PC-9 (cell line): ENCODE data around the gene CD93. TPM values are rescaled to one million over a fixed set of nuclear protein-coding genes. Genes with fewer than 3 reads are reported as not detected.

Experiments used
- BruUV-seq: library from RNA; stranded (reverse); fragments of 400-500 nt; replicated peaks from 2 replicates; lab custom pipeline; 2021; lab: Mats Ljungman, UMichigan
- CTCF ChIA-PET: fragments of 300-600 bp; sonication (Branson Sonifier 250); formaldehyde crosslinking; loops from one replicate; lab custom pipeline; 2022; ENCODE audit warnings: antibody characterized with exemption; lab: Charles Lee
- POLR2A ChIA-PET: fragments of 300-600 bp; sonication (Branson Sonifier 250); formaldehyde crosslinking; loops from one replicate; lab custom pipeline; 2022; ENCODE audit warnings: antibody characterized with exemption; ENCODE audit not compliant: unreplicated experiment; lab: Charles Lee
- DNase-seq, 2 experiments: peaks; one replicate each; pipeline versions ENCODE4 v3.0.0 to v3.0.0-alpha.2; 2015 to 2022; ENCODE audit warnings: mixed read lengths in 1 of 2
- H2AFZ ChIP-seq: fragments of 200-600 bp; sonication (generic); 2 replicates; pipeline ENCODE4 v1.8.1; 2017; ENCODE audit warnings: antibody characterized with exemption
- H3F3A ChIP-seq: fragments of 200-600 bp; sonication (generic); 2 replicates; pipeline ENCODE4 v1.8.1; 2017; ENCODE audit warnings: antibody characterized with exemption, mild to moderate bottlenecking, low read depth; ENCODE audit not compliant: insufficient read depth
- H3K27ac ChIP-seq: fragments of 200-600 bp; sonication (generic); 2 replicates; pipeline ENCODE4 v1.6.1; 2016; ENCODE audit warnings: mixed run types
- H3K27me3 ChIP-seq: fragments of 200-600 bp; sonication (generic); 2 replicates; pipeline ENCODE4 v1.6.1; 2016; ENCODE audit warnings: low read depth, mixed run types; ENCODE audit not compliant: insufficient read depth
- H3K36me3 ChIP-seq: fragments of 200-600 bp; sonication (generic); 2 replicates; pipeline ENCODE4 v1.6.1; 2016; ENCODE audit warnings: low read depth, mixed run types
- H3K4me1 ChIP-seq: fragments of 200-600 bp; sonication (generic); replicated peaks from 2 replicates; pipeline ENCODE4 v1.6.1; 2016; ENCODE audit warnings: mixed run types; ENCODE audit not compliant: insufficient read depth
- H3K4me2 ChIP-seq: fragments of 200-600 bp; sonication (generic); 2 replicates; pipeline ENCODE4 v1.6.1; 2017; ENCODE audit warnings: mixed run types
- H3K4me3 ChIP-seq: fragments of 200-600 bp; sonication (generic); 2 replicates; pipeline ENCODE4 v1.6.1; 2016; ENCODE audit warnings: mixed run types
- H3K79me2 ChIP-seq: fragments of 200-600 bp; sonication (generic); 2 replicates; pipeline ENCODE4 v1.6.1; 2017; ENCODE audit warnings: low read depth, mixed run types
- H3K9me2 ChIP-seq: fragments of 200-600 bp; sonication (generic); 2 replicates; pipeline ENCODE4 v1.8.1; 2017; ENCODE audit warnings: mild to moderate bottlenecking; ENCODE audit not compliant: insufficient read depth
- H3K9me3 ChIP-seq: fragments of 200-600 bp; sonication (generic); 2 replicates; pipeline ENCODE4 v1.8.1; 2016; ENCODE audit warnings: low read depth; ENCODE audit not compliant: insufficient read depth
- H4K20me1 ChIP-seq: fragments of 200-600 bp; sonication (generic); 2 replicates; pipeline ENCODE4 v1.8.1; 2017; ENCODE audit not compliant: insufficient read depth
- CTCF ChIP-seq: fragments of 200-600 bp; sonication (generic); conservative IDR thresholded peaks from 2 replicates; pipeline ENCODE4 v1.6.1; 2017; ENCODE audit warnings: mixed run types, antibody characterized with exemption, mild to moderate bottlenecking, moderate library complexity
- EZH2 ChIP-seq: fragments of 200-600 bp; sonication (generic); IDR thresholded peaks from 2 replicates; pipeline ENCODE4 v1.8.0; 2017; ENCODE audit warnings: antibody characterized with exemption, low read depth
- intact Hi-C: fragments of 100-400 bp; cut with micrococcal nuclease; formaldehyde crosslinking; loops from one replicate; pipeline ENCODE4 v1.10.0; 2022; ENCODE audit not compliant: unreplicated experiment
- total RNA-seq: library from RNA; stranded (reverse); gene quantifications from 2 replicates; pipeline ENCODE4 v1.2.3, GENCODE V29; 2021

Gene CD93
- total RNA-seq, 1 experiment from 2014 or later: 0.07 TPM

GRCh38 chr20:23033918-23034317, 52.2 kb downstream of the CD93 start:
- no peaks in the 10 kb centered on the region for H3K4me1 ChIP-seq
- no peaks in the 10 kb centered on the region for H3K36me3 ChIP-seq
- ChIA-PET CTCF (no interaction called here), POLR2A (no interaction called here)
- intact Hi-C loops: no loop called here
- H3K9me2 ChIP-seq: no peaks in the 10 kb centered on the region
- H4K20me1 ChIP-seq: no peaks in the 10 kb centered on the region
- H3F3A ChIP-seq: no peaks in the 10 kb centered on the region
- no peak overlapping the region for H3K4me3 ChIP-seq
- no peak overlapping the region for H3K27ac ChIP-seq
- TF ChIP-seq EZH2 (no peak), CTCF (no peak)
- no peak overlapping the region for H2AFZ ChIP-seq
- no TSS peak for BruUV-seq
- no peak overlapping the region for H3K4me2 ChIP-seq
- H3K27me3 ChIP-seq: peaks cover 7% of the 10 kb centered on the region; the same call in 1 of the 2 replicates
- H3K79me2 ChIP-seq: no peaks in the 10 kb centered on the region
- no peak for DNase-seq
- H3K9me3 ChIP-seq: no peaks in the 10 kb centered on the region

GRCh38 chr20:23032750-23033078, 53.4 kb downstream of the CD93 start:
- intact Hi-C loops: no loop called here
- ChIA-PET CTCF (no interaction called here), POLR2A (no interaction called here)
- Histone ChIP-seq H3K9me3 (no peaks in the 10 kb centered on the region), H3K27me3 (peaks cover 7% of the 10 kb centered on the region; the same call in 1 of the 2 replicates), H3K79me2 (no peaks in the 10 kb centered on the region), H3K4me2 (no peak overlapping the region), H3K4me3 (no peak overlapping the region), H3K4me1 (no peaks in the 10 kb centered on the region), H3K9me2 (no peaks in the 10 kb centered on the region), H3F3A (no peaks in the 10 kb centered on the region), H3K36me3 (no peaks in the 10 kb centered on the region), H2AFZ (no peak overlapping the region), H3K27ac (no peak overlapping the region), H4K20me1 (no peaks in the 10 kb centered on the region)
- no TSS peak for BruUV-seq
- DNase-seq: no peak
- TF ChIP-seq CTCF (no peak), EZH2 (no peak)

- Histone ChIP-seq H3K4me1 (no peaks in the 10 kb centered on the region), H4K20me1 (no peaks in the 10 kb centered on the region), H3K79me2 (no peaks in the 10 kb centered on the region), H3F3A (no peaks in the 10 kb centered on the region), H3K27me3 (peaks cover 12% of the 10 kb centered on the region; the same call in 1 of the 2 replicates), H3K4me3 (no peak overlapping the region), H3K4me2 (no peak overlapping the region), H3K9me3 (no peaks in the 10 kb centered on the region), H3K9me2 (no peaks in the 10 kb centered on the region), H3K36me3 (no peaks in the 10 kb centered on the region), H2AFZ (no peak overlapping the region), H3K27ac (no peak overlapping the region)
- BruUV-seq: no TSS peak
- DNase-seq: no peak
- POLR2A ChIA-PET: no interaction called here
- TF ChIP-seq CTCF: no peak
- TF ChIP-seq EZH2: no peak
- intact Hi-C loops: no loop called here
- CTCF ChIA-PET: no interaction called here
These were observed 53.9 kb downstream of the CD93 start for GRCh38 chr20:23032056-23032749.
